ACC112 (cell line): Measurements from ENCODE around the gene RNF149.
A peak's percentile ranks its signal among the peaks of the same experiment; 100 is the strongest.
"Not testable (repeated sequence)": the region's sequence is repeated elsewhere in the genome, so short reads cannot be mapped to it uniquely, and the experiment has no call there.

ENCODE experiments used
- H2AFZ ChIP-seq: fragments of 200-600 bp; sonication (generic); one replicate; pipeline ENCODE4 v1.6.0; 2017; ENCODE audit warnings: antibody characterized with exemption, low read length; ENCODE audit not compliant: unreplicated experiment
- H3K27ac ChIP-seq: fragments of 200-600 bp; sonication (generic); 2 replicates; pipeline ENCODE4 v1.5.1; 2014; ENCODE audit warnings: low read depth, mild to moderate bottlenecking, antibody characterized with exemption, low read length, moderate library complexity
- H3K27me3 ChIP-seq: fragments of 200-600 bp; sonication (generic); 2 replicates; pipeline ENCODE4 v1.6.1; 2014; ENCODE audit warnings: mild to moderate bottlenecking, antibody characterized with exemption, low read length, moderate library complexity, mixed read lengths; ENCODE audit not compliant: insufficient read depth
- H3K36me3 ChIP-seq: fragments of 200-600 bp; sonication (generic); 2 replicates; pipeline ENCODE4 v1.6.1; 2016; ENCODE audit warnings: mild to moderate bottlenecking, antibody characterized with exemption, low read length, moderate library complexity, mixed read lengths; ENCODE audit not compliant: insufficient read depth
- H3K4me1 ChIP-seq: fragments of 200-600 bp; sonication (generic); one replicate; pipeline ENCODE4 v1.6.1; 2016; ENCODE audit warnings: low read length, mixed read lengths; ENCODE audit not compliant: insufficient read depth, unreplicated experiment, control insufficient read depth
- H3K4me3 ChIP-seq: fragments of 200-600 bp; sonication (generic); 2 replicates; pipeline ENCODE4 v1.5.1; 2014; ENCODE audit warnings: mild to moderate bottlenecking, low read depth, low read length
- H3K79me2 ChIP-seq: fragments of 200-600 bp; sonication (generic); one replicate; pipeline ENCODE4 v1.6.0; 2016; ENCODE audit warnings: low read length; ENCODE audit not compliant: control insufficient read depth, unreplicated experiment, insufficient read depth

RNF149 gene

DNA sequence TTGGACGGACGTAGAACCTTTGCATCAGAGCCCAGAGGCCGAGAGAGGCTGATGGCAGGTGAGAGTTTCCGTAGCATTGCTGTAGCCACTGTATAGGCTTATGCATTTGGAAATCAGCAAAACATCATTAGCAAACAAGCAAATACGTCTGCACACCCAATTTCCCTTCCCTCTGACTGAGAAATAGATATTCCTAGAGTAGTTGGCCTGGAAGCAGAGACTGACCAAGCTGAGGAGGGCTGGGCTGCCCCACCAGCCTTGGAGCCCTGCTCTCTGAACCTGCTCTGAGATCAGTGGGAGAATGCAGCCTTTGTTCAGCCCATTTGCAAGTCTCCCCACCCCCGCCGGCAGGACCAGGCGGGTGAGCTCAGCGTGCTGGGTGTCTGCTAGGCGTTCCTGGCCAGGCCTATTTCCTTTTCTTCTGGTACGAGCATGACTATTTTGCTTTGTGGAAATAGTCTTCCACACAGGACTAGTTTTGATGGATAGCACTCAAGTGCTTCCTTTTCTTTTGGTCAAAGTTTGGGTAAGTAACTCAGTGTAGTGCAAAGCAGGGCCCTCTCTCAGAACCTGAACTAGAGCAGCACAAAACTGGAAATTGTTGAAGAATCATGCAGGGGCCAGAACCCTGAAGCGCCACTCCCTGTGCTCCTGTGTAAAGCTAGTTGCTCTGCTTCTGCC lies 21.9 kb upstream of the RNF149 start:
- Histone ChIP-seq H2AFZ (no peak overlapping the region), H3K79me2 (no peaks in the 10 kb centered on the region), H3K27me3 (peaks cover 5% of the 10 kb centered on the region; the same call in 1 of the 2 replicates), H3K4me1 (no peaks in the 10 kb centered on the region), H3K4me3 (no peak overlapping the region), H3K27ac (no peak overlapping the region), H3K36me3 (no peaks in the 10 kb centered on the region)

DNA sequence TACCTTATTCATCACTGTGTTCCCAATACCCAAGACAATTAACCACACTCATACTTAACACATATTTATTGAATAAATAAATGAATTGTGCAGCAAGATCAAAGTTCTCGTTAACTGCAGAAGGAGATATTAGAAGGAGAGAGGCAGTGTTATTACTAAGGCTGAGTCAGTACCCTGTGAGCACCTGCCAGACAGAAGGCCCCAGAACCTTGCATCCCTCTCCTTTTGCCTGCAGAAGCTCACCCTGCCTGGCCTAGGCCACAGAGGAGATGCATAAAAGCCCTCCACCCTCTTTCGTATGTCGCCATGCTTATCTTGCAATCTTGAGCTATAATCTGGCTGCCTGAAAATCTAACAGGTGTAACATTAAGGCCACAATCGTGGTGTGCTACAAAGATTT lies 20.5 kb upstream of the RNF149 start:
- Histone ChIP-seq H3K4me3 (no peak overlapping the region), H3K36me3 (no peaks in the 10 kb centered on the region), H3K79me2 (no peaks in the 10 kb centered on the region), H3K27ac (no peak overlapping the region), H3K27me3 (peaks cover 5% of the 10 kb centered on the region; the same call in 1 of the 2 replicates), H3K4me1 (no peaks in the 10 kb centered on the region), H2AFZ (no peak overlapping the region)

DNA sequence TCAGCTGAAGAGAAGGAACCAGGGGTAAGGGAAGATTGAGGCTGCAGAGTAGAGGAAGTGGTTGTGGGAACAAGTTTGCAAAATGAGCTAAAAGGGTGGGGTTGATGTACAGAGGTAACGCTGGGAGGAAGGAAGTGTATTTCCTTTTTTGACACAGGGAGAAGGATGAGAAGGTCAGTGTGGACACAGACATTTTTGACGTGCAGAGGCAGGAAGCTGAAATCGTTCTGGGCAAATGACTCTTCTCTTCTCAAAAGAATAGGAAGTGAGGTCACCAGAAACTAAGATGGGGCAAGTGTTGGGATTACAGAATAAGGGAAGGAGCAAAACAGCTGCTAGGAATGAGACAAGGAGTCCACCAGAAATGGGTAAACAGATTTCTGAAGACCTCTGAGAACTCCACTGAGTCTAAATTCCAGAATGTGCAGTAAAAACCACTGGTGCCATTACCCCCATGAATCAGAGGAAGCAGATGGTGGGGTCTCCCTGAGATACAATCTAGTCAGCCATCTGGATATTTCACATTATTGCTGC lies 20.0 kb upstream of the RNF149 start:
- H3K4me1 ChIP-seq = no peaks in the 10 kb centered on the region
- no peak overlapping the region for H3K27ac ChIP-seq
- H3K4me3 ChIP-seq = no peak overlapping the region
- peak overlapping the region; percentile 3 for H2AFZ ChIP-seq
- H3K36me3 ChIP-seq = no peaks in the 10 kb centered on the region
- peaks cover 5% of the 10 kb centered on the region; the same call in 1 of the 2 replicates for H3K27me3 ChIP-seq
- H3K79me2 ChIP-seq = no peaks in the 10 kb centered on the region

DNA sequence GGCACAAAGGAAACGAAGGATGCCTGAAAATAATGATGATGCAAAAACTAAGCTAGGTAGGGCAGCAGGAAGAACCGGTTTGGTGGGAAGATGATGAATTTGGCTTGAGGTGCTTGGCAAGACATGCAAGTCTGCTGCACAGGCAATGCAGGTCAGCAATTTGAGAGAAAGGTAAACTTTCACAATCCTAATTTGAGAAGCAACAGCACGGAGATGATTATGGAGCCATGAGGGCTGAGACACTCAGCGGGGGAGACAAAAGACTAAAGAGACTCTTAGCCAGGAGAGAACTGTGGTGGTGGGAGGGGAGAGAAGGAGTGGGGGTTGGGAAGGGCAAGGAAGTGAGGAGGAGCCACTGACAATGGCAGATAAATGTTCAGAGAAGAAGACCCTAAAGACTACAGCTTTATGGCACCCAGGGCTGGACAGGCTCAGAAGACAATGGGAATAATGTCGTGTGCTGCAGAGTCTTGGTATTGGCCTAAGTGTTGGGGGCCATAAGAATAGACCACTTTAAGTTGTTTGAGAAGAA lies 19.4 kb upstream of the RNF149 start:
- H3K27me3 ChIP-seq = peaks cover 5% of the 10 kb centered on the region; the same call in 1 of the 2 replicates
- H3K4me3 ChIP-seq = no peak overlapping the region
- H3K27ac ChIP-seq = no peak overlapping the region
- H3K36me3 ChIP-seq = no peaks in the 10 kb centered on the region
- no peaks in the 10 kb centered on the region for H3K4me1 ChIP-seq
- H3K79me2 ChIP-seq = no peaks in the 10 kb centered on the region
- no peak overlapping the region for H2AFZ ChIP-seq

DNA sequence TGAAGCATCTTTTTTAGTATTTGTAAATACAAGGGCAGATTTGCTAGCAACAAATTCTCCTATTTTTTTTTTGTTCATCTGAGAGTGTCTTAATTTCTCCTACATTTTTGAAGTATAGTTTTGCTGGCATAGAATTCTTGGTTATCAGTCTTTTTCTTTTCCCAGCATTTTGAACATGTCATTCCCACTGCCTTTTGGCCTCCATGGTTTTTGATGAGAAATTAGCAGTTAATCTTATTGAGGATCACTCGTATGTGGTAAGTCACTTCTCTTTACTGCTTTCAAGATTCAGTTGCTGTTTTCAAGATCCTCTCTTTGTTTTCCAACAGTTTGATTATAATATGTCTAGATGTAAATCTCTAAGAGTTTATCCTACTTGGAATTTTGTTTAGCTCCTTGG lies 16.9 kb upstream of the RNF149 start:
- Histone ChIP-seq H3K27me3 (peaks cover 11% of the 10 kb centered on the region), H3K79me2 (no peaks in the 10 kb centered on the region), H3K36me3 (no peaks in the 10 kb centered on the region)

DNA sequence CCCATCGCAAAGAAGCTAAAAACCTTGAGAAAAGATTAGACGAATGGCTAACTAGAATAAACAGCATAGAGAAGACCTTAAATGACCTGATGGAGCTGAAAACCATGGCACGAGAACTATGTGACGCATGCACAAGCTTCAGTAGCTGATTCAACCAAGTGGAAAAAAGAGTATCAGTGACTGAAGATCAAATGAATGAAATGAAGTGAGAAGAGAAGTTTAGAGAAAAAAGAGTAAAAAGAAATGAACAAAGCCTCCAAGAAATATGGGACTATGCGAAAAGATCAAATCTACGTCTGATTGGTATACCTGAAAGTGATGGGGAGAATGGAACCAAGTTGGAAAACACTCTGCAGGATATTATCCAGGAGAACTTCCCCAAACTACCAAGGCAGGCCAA lies 8.1 kb upstream of the RNF149 start:
- H2AFZ ChIP-seq, H3K36me3 ChIP-seq, H3K4me1 ChIP-seq, H3K79me2 ChIP-seq, H3K4me3 ChIP-seq, H3K27ac ChIP-seq, H3K27me3 ChIP-seq: not testable (repeated sequence)

More for the DNA sequence above, 16.9 kb upstream of the RNF149 start:
- no peak overlapping the region for H3K27ac ChIP-seq
- H3K4me1 ChIP-seq = no peaks in the 10 kb centered on the region
- H2AFZ ChIP-seq = no peak overlapping the region
- H3K4me3 ChIP-seq = no peak overlapping the region

DNA sequence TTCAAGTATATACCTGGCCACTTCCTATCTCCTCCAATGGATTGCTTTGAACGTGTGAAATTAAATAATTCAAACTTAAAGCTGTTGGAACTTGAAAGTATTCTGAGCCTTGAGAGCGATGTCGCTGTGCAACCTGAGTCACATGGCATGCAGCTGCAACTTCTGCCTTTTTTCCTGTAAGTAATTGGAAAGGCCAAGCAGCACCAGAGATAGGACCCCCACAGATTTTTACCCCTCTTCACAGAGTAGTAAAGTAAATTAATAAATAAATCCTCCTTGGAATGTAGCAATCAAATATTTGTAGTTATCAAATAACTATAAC lies 3.2 kb upstream of the RNF149 start:
- Histone ChIP-seq H2AFZ (no peak overlapping the region), H3K27ac (no peak overlapping the region)

DNA sequence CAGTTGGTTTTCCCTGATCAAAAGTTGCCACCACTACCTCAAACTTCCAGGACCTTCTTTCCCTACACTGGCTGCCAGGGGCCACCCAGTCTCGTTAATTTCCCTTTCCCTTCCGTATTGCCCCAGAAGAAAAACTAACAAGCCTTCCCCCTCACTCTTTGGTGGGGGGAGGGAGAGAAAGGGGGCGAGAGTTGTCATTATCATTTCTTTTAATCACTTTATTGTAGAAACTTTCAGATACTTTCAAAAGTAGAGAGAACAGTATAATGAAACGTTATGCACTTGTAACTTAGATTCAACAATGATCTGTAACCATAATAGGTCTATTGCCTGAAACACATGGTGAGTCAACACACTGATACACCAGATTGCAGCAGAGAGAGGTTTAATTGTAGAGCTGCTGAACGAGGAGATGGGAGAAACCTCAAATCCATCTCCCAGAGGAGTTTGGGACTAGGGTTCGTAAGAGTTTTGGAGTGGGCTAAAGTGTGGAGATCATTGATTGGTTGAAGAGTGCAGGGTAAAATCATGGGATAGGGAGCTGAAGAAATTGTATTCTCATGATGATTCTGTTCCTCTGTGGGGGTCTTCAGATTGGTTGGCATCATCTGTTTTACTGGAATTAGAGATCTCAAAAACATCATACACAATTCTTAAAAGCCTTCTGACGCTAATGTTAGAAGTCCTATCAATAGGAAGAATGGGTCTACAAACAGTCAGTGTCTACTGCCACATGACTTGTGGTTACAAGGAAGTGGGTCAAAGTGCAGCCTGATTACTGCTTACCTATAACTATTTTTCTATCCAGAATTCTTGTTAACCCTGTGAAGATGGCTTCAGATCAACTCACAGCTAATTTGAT lies 2.6 kb upstream of the RNF149 start:
- no peak overlapping the region for H3K4me3 ChIP-seq
- no peak overlapping the region for H2AFZ ChIP-seq
- peaks cover 3% of the 10 kb centered on the region for H3K4me1 ChIP-seq
- peaks cover 24% of the 10 kb centered on the region for H3K79me2 ChIP-seq
- H3K36me3 ChIP-seq = no peaks in the 10 kb centered on the region
- no peak overlapping the region for H3K27ac ChIP-seq
- H3K27me3 ChIP-seq = peaks cover 4% of the 10 kb centered on the region; the same call in 1 of the 2 replicates

More for the DNA sequence above, 3.2 kb upstream of the RNF149 start:
- Histone ChIP-seq H3K4me1 (no peaks in the 10 kb centered on the region), H3K36me3 (no peaks in the 10 kb centered on the region), H3K4me3 (no peak overlapping the region), H3K79me2 (peaks cover 18% of the 10 kb centered on the region), H3K27me3 (peaks cover 4% of the 10 kb centered on the region; the same call in 1 of the 2 replicates)

DNA sequence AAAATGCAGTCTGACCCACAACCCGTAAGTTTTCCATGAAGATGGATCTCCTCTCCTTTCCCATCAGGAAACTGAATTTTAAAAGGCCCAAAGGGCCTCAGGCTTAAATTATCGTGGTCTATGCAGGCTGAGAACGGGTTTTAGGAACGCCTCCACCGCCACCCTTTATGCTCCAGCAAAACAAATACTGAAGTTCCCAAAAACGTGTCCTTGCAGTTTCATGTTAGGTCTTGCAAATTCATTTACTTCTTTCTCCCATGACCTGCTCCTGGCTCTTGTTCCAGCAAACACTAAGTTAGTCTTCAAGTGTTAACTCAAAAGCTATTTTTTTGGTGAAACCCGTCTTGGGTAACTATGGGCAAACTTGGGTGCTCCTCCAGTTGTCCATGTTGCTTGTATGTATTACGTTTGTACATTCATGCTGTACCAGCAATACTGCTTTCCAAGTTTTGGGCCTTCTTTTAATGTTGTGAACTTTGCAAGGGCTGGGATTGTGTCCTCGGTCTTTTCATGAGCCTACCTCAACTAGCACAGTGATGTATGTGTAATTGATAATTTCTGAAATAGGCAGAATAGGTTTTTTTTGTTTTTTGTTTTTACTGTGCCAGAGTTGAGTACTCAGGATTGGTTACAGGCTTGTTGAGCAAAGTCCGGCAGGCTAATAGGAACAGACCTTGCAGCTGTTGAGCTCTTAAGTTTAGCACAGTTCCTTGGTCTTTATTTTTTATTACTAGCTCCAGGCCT lies 1.8 kb upstream of the RNF149 start:
- Histone ChIP-seq H3K4me3 (no peak overlapping the region), H3K79me2 (peaks cover 32% of the 10 kb centered on the region), H3K27me3 (no peaks in the 10 kb centered on the region), H3K4me1 (peaks cover 11% of the 10 kb centered on the region), H2AFZ (no peak overlapping the region), H3K36me3 (no peaks in the 10 kb centered on the region), H3K27ac (no peak overlapping the region)

DNA sequence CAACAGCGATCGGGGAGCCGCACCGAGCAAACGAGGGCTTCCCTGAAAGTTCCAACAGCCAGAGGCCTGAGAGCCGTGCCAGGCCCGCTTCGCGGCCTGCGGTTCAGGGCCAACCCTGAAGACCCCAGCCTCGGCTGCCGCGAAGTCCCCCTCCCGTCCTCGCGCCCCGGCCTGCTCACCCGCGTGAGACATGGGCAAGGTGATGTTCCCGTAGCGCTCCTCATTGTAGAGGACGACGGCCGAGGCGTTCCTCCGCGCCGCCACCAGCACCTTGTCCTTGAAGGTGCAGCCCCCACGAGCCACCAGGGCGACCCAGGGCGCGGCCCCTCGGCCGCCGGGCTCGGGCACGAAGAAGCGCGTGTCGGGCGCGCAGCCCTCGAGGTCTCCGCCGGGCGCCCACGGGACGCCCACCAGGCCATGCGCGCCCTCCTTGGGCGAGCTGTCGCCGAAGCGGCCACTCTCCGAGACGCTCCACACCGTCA lies 510 bp downstream of the RNF149 start:
- peak overlapping the region; percentile 91 for H3K4me3 ChIP-seq
- no peaks in the 10 kb centered on the region for H3K27me3 ChIP-seq
- H3K36me3 ChIP-seq = no peaks in the 10 kb centered on the region
- peak overlapping the region; percentile 83 for H2AFZ ChIP-seq
- H3K4me1 ChIP-seq = peaks cover 24% of the 10 kb centered on the region
- H3K79me2 ChIP-seq = peaks cover 55% of the 10 kb centered on the region
- peak overlapping the region; percentile 90 for H3K27ac ChIP-seq
